AG10803 (cell line): ENCODE results near the gene RAMP3.

ENCODE experiments used
- DNase-seq: peaks from one replicate; pipeline ENCODE4 v3.0.0; 2010; ENCODE audit warnings: low read depth
- H3K4me3 ChIP-seq: 2 replicates; pipeline ENCODE4 v1.5.1; 2011; ENCODE audit warnings: mild to moderate bottlenecking, low read length, control low read depth
- CTCF ChIP-seq: conservative IDR thresholded peaks from 2 replicates; pipeline ENCODE4 v1.5.1; 2011; ENCODE audit warnings: mild to moderate bottlenecking, low read length, control low read depth, inconsistent platforms

Gene RAMP3

GRCh38 chr7:45224832-45225231 lies 67.2 kb downstream of the RAMP3 start:
- TF ChIP-seq CTCF, result no peak
- H3K4me3 ChIP-seq, result no peak overlapping the region
- no peak for DNase-seq

GRCh38 chr7:45225311-45225947 lies 67.8 kb downstream of the RAMP3 start:
- no peak for DNase-seq
- H3K4me3 ChIP-seq, result no peak overlapping the region
- no peak for TF ChIP-seq CTCF

GRCh38 chr7:45225948-45226335 lies 68.4 kb downstream of the RAMP3 start:
- TF ChIP-seq CTCF, result no peak
- no peak overlapping the region for H3K4me3 ChIP-seq
- no peak for DNase-seq

GRCh38 chr7:45229156-45229920 lies 71.7 kb downstream of the RAMP3 start:
- no peak for DNase-seq
- H3K4me3 ChIP-seq, result no peak overlapping the region
- TF ChIP-seq CTCF, result no peak

GRCh38 chr7:45230083-45230482 lies 72.5 kb downstream of the RAMP3 start:
- TF ChIP-seq CTCF, result no peak
- H3K4me3 ChIP-seq, result no peak overlapping the region
- no peak for DNase-seq

GRCh38 chr7:45230611-45231165 lies 73.1 kb downstream of the RAMP3 start:
- no peak for DNase-seq
- H3K4me3 ChIP-seq, result no peak overlapping the region
- TF ChIP-seq CTCF, result no peak
